ENCODE results near the gene TMEM109. TPM values are rescaled to one million over a fixed set of nuclear protein-coding genes. Genes with fewer than 3 reads are reported as not detected.

The TMEM109 gene
- total RNA-seq, 6 experiments from 2014 or later = 29.0 to 40.9 (median 34.1) TPM

GRCh38 chr11:60878245-60879101 is 35.5 kb upstream of the TMEM109 start:
- intact Hi-C loops (cut with DNase I) = loop anchor here in 1 of 2 donors (10.0 kb wide), 1 partner anchor 54 kb away; no protein-coding TSS in a partner anchor
- no peak overlapping the region for H3K27ac ChIP-seq
- H3K4me1 ChIP-seq = no peaks in the 10 kb centered on the region

GRCh38 chr11:60879104-60879503 is 34.9 kb upstream of the TMEM109 start:
- Histone ChIP-seq H3K27me3 (no peaks in the 10 kb centered on the region), H3K36me3 (peaks cover 0 to 19% (median 0%) of the 10 kb centered on the region in 4 donors), H3K4me3 (no peak overlapping the region), H3K27ac (no peak overlapping the region), H3K4me1 (no peaks in the 10 kb centered on the region), H3K9me3 (no peaks in the 10 kb centered on the region)
- ATAC-seq (no peak), DNase-seq (no peak)
- TF ChIP-seq POLR2A (IDR thresholded peaks at IDR 0.05) (no peak), CTCF (IDR thresholded peaks at IDR 0.05) (no peak)
- 80% methylated on average over 1 of the region's 1 CpG for WGBS (ENCODE audit: insufficient coverage, low coverage, low lambda C conversion rate, missing lambda C conversion rate)
- intact Hi-C loops (cut with DNase I) = loop anchor here in 1 of 2 donors (10.0 kb wide), 1 partner anchor 54 kb away; no protein-coding TSS in a partner anchor

More at GRCh38 chr11:60878245-60879101, 35.5 kb upstream of the TMEM109 start:
- ATAC-seq = no peak
- Histone ChIP-seq H3K9me3 (no peaks in the 10 kb centered on the region), H3K4me3 (no peak overlapping the region), H3K27me3 (no peaks in the 10 kb centered on the region), H3K36me3 (peaks cover 0 to 19% (median 0%) of the 10 kb centered on the region in 4 donors)
- DNase-seq = no peak
- 87% methylated on average over 5 of the region's 5 CpGs for WGBS (ENCODE audit: insufficient coverage, low coverage, low lambda C conversion rate, missing lambda C conversion rate)
- TF ChIP-seq POLR2A (IDR thresholded peaks at IDR 0.05) (no peak), CTCF (IDR thresholded peaks at IDR 0.05) (no peak)

- DNase-seq (no peak), ATAC-seq (no peak)
- Histone ChIP-seq H3K4me1 (no peaks in the 10 kb centered on the region), H3K36me3 (peaks cover 0 to 19% (median 0%) of the 10 kb centered on the region in 4 donors), H3K27me3 (no peaks in the 10 kb centered on the region), H3K4me3 (no peak overlapping the region), H3K9me3 (no peaks in the 10 kb centered on the region), H3K27ac (no peak overlapping the region)
- intact Hi-C loops (cut with DNase I) = loop anchor here in 1 of 2 donors (10.0 kb wide), 1 partner anchor 55 kb away; no protein-coding TSS in a partner anchor
- WGBS (ENCODE audit: insufficient coverage, low coverage, low lambda C conversion rate, missing lambda C conversion rate) = 96% methylated on average over 4 of the region's 5 CpGs
- TF ChIP-seq CTCF (IDR thresholded peaks at IDR 0.05) (no peak), POLR2A (IDR thresholded peaks at IDR 0.05) (no peak)
Observed at GRCh38 chr11:60879971-60880588, 33.9 kb upstream of the TMEM109 start.

- WGBS (ENCODE audit: insufficient coverage, low coverage, low lambda C conversion rate, missing lambda C conversion rate) = 70% methylated on average over 8 of the region's 8 CpGs
- ATAC-seq (no peak), DNase-seq (no peak)
- Histone ChIP-seq H3K4me1 (no peaks in the 10 kb centered on the region), H3K27ac (no peak overlapping the region), H3K27me3 (no peaks in the 10 kb centered on the region), H3K4me3 (no peak overlapping the region), H3K9me3 (no peaks in the 10 kb centered on the region), H3K36me3 (peaks cover 0 to 19% (median 0%) of the 10 kb centered on the region in 4 donors)
- TF ChIP-seq CTCF (IDR thresholded peaks at IDR 0.05) (no peak), POLR2A (IDR thresholded peaks at IDR 0.05) (no peak)
- intact Hi-C loops (cut with DNase I) = no loop called here
Observed at GRCh38 chr11:60880643-60881282, 33.2 kb upstream of the TMEM109 start.
